Measurements from ENCODE around the gene CSK. TPM values are rescaled to one million over a fixed set of nuclear protein-coding genes. Genes with fewer than 3 reads are reported as not detected.
A peak's percentile ranks its signal among the peaks of the same experiment; 100 is the strongest.

CSK gene
- total and polyA plus RNA-seq, 2 experiments from 2014 or later: 13.6 to 27.5 TPM

GRCh38 chr15:74762791-74763150, 19.1 kb upstream of the CSK start:
- no peak overlapping the region for H3K4me3 Mint-ChIP-seq
- Histone ChIP-seq H3K4me3 (no peak overlapping the region), H3K4me2 (no peak overlapping the region), H3K27me3 (ENCODE audit: insufficient read depth) (no peaks in the 10 kb centered on the region), H3K36me3 (ENCODE audit: insufficient read depth) (no peaks in the 10 kb centered on the region), H3K27ac (ENCODE audit: low read depth) (no peak overlapping the region), H3F3A (replicated peaks; ENCODE audit: low read depth) (no peaks in the 10 kb centered on the region), H3K79me2 (replicated peaks; ENCODE audit: insufficient read depth) (no peaks in the 10 kb centered on the region), H2AFZ (peak overlapping the region; percentile 56), H3K9me2 (ENCODE audit: insufficient read depth) (no peaks in the 10 kb centered on the region), H4K20me1 (replicated peaks; ENCODE audit: insufficient read depth) (no peaks in the 10 kb centered on the region), H3K4me1 (ENCODE audit: insufficient read depth) (no peaks in the 10 kb centered on the region; the same call in 1 of the 2 replicates)
- peaks cover 8% of the 10 kb centered on the region for H3K27me3 Mint-ChIP-seq (ENCODE audit: insufficient read depth, low read depth, poor library complexity)
- H3K36me3 Mint-ChIP-seq (ENCODE audit: low read depth): no peaks in the 10 kb centered on the region
- no peak overlapping the region; the same call in 1 of the 2 replicates for H3K27ac Mint-ChIP-seq
- peaks cover 8% of the 10 kb centered on the region; the same call in 2 of the 3 replicates for H3K4me1 Mint-ChIP-seq
- peak; percentile 31 for DNase-seq (ENCODE audit: low spot score)
- ATAC-seq: peak; percentile 3; the same call in 1 of the 3 replicates
- H3K9me3 Mint-ChIP-seq: no peaks in the 10 kb centered on the region; the same call in 2 of the 3 replicates
- TF ChIP-seq POLR2AphosphoS5 (IDR thresholded peaks at IDR 0.05; ENCODE audit: low read depth) (no peak), NANOG (IDR thresholded peaks at IDR 0.05; ENCODE audit: borderline replicate concordance) (no peak)

- no peak for DNase-seq (ENCODE audit: low spot score)
- no peak overlapping the region for H3K4me2 ChIP-seq
- H3K79me2 ChIP-seq (replicated peaks; ENCODE audit: insufficient read depth): no peaks in the 10 kb centered on the region
- no peaks in the 10 kb centered on the region for H3F3A ChIP-seq (replicated peaks; ENCODE audit: low read depth)
- no peaks in the 10 kb centered on the region; the same call in 1 of the 2 replicates for H3K4me1 ChIP-seq (ENCODE audit: insufficient read depth)
- ATAC-seq: no peak
- Mint-ChIP-seq H3K36me3 (ENCODE audit: low read depth) (no peaks in the 10 kb centered on the region), H3K4me1 (peaks cover 8% of the 10 kb centered on the region; the same call in 2 of the 3 replicates), H3K27me3 (ENCODE audit: insufficient read depth, low read depth, poor library complexity) (peaks cover 8% of the 10 kb centered on the region), H3K27ac (no peak overlapping the region; the same call in 1 of the 2 replicates), H3K9me3 (no peaks in the 10 kb centered on the region; the same call in 2 of the 3 replicates), H3K4me3 (no peak overlapping the region)
- no peaks in the 10 kb centered on the region for H3K27me3 ChIP-seq (ENCODE audit: insufficient read depth)
- no peaks in the 10 kb centered on the region for H3K9me2 ChIP-seq (ENCODE audit: insufficient read depth)
- no peak overlapping the region for H2AFZ ChIP-seq
- H3K36me3 ChIP-seq (ENCODE audit: insufficient read depth): no peaks in the 10 kb centered on the region
- no peaks in the 10 kb centered on the region for H4K20me1 ChIP-seq (replicated peaks; ENCODE audit: insufficient read depth)
- no peak for TF ChIP-seq STAT1 (IDR thresholded peaks at IDR 0.05; ENCODE audit: unreplicated experiment)
- no peak for TF ChIP-seq ZNF114 (CRISPR knock-in tag; IDR thresholded peaks at IDR 0.05)
- TF ChIP-seq, protein P1, sequence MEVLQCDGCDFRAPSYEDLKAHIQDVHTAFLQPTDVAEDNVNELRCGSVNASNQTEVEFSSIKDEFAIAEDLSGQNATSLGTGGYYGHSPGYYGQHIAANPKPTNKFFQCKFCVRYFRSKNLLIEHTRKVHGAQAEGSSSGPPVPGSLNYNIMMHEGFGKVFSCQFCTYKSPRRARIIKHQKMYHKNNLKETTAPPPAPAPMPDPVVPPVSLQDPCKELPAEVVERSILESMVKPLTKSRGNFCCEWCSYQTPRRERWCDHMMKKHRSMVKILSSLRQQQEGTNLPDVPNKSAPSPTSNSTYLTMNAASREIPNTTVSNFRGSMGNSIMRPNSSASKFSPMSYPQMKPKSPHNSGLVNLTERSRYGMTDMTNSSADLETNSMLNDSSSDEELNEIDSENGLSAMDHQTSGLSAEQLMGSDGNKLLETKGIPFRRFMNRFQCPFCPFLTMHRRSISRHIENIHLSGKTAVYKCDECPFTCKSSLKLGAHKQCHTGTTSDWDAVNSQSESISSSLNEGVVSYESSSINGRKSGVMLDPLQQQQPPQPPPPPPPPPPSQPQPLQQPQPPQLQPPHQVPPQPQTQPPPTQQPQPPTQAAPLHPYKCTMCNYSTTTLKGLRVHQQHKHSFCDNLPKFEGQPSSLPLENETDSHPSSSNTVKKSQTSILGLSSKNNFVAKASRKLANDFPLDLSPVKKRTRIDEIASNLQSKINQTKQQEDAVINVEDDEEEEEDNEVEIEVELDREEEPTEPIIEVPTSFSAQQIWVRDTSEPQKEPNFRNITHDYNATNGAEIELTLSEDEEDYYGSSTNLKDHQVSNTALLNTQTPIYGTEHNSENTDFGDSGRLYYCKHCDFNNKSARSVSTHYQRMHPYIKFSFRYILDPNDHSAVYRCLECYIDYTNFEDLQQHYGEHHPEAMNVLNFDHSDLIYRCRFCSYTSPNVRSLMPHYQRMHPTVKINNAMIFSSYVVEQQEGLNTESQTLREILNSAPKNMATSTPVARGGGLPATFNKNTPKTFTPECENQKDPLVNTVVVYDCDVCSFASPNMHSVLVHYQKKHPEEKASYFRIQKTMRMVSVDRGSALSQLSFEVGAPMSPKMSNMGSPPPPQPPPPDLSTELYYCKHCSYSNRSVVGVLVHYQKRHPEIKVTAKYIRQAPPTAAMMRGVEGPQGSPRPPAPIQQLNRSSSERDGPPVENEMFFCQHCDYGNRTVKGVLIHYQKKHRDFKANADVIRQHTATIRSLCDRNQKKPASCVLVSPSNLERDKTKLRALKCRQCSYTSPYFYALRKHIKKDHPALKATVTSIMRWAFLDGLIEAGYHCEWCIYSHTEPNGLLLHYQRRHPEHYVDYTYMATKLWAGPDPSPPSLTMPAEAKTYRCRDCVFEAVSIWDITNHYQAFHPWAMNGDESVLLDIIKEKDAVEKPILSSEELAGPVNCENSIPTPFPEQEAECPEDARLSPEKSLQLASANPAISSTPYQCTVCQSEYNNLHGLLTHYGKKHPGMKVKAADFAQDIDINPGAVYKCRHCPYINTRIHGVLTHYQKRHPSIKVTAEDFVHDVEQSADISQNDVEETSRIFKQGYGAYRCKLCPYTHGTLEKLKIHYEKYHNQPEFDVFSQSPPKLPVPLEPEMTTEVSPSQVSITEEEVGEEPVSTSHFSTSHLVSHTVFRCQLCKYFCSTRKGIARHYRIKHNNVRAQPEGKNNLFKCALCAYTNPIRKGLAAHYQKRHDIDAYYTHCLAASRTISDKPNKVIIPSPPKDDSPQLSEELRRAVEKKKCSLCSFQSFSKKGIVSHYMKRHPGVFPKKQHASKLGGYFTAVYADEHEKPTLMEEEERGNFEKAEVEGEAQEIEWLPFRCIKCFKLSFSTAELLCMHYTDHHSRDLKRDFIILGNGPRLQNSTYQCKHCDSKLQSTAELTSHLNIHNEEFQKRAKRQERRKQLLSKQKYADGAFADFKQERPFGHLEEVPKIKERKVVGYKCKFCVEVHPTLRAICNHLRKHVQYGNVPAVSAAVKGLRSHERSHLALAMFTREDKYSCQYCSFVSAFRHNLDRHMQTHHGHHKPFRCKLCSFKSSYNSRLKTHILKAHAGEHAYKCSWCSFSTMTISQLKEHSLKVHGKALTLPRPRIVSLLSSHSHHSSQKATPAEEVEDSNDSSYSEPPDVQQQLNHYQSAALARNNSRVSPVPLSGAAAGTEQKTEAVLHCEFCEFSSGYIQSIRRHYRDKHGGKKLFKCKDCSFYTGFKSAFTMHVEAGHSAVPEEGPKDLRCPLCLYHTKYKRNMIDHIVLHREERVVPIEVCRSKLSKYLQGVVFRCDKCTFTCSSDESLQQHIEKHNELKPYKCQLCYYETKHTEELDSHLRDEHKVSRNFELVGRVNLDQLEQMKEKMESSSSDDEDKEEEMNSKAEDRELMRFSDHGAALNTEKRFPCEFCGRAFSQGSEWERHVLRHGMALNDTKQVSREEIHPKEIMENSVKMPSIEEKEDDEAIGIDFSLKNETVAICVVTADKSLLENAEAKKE (CRISPR knock-in tag; IDR thresholded peaks at IDR 0.05): no peak
- TF ChIP-seq CREB1 (CRISPR knock-in tag; IDR thresholded peaks at IDR 0.05; ENCODE audit: low read depth): no peak
- TF ChIP-seq JUNB (IDR thresholded peaks at IDR 0.05; ENCODE audit: unreplicated experiment): no peak
- no peak for TF ChIP-seq CTCF (conservative IDR thresholded peaks at IDR 0.05; ENCODE audit: low read depth in 2 of 2)
- TF ChIP-seq POLR2AphosphoS5 (IDR thresholded peaks at IDR 0.05; ENCODE audit: low read depth): no peak
- H3K4me3 ChIP-seq: no peak overlapping the region
- no peak overlapping the region for H3K27ac ChIP-seq (ENCODE audit: low read depth)
Measured at GRCh38 chr15:74763416-74763815, 18.5 kb upstream of the CSK start.

Data from GM23338 (cell line).